K562 (cell line): ENCODE measurements around the gene ZNF837. TPM values are rescaled to one million over a fixed set of nuclear protein-coding genes. Genes with fewer than 3 reads are reported as not detected.
A peak's percentile ranks its signal among the peaks of the same experiment; 100 is the strongest.

Source experiments
- ATAC-seq: fragments of 200-7000 bp; cut with Tn5 transposase; 3 replicates; pipeline ENCODE4 v1.9.1; 2020; ENCODE audit warnings: moderate library complexity
- BruUV-seq: library from RNA; stranded (reverse); fragments of 400-500 nt; replicated peaks from 2 replicates; lab custom pipeline; 2021; lab: Mats Ljungman, UMichigan
- CTCF ChIA-PET: fragments of 300-600 bp; formaldehyde crosslinking; extraction: SDS; loops from one replicate; lab custom pipeline; 2021; ENCODE audit warnings: low intra/inter-chr PET ratio; lab: Yijun Ruan, JAX
- POLR2A ChIA-PET: fragments of 300-600, 350-650 bp; sonication (Branson Sonifier 250); formaldehyde crosslinking; extraction: SDS; loops from one replicate; lab custom pipeline; 2021; ENCODE audit warnings: antibody characterized with exemption, inconsistent platforms; lab: Yijun Ruan, JAX
- DNase-seq, 4 experiments: peaks; one replicate each; pipeline versions ENCODE4 v3.0.0 to v3.0.0-alpha.2; 2011 to 2018; ENCODE audit warnings: low spot score in 3 of 4, mixed read lengths in 3 of 4; ENCODE audit errors: extremely low read depth in 1 of 4
- FAIRE-seq: peaks from 2 replicates; lab custom pipeline; 2011; peaks lifted over from hg19 to GRCh38; lab: Jason Lieb, UNC
- H2AFZ ChIP-seq: 2 replicates; pipeline ENCODE4 v1.6.0; 2011; ENCODE audit warnings: low read depth, low read length, control low read depth, inconsistent platforms
- H3K27ac ChIP-seq: fragments of 200-600 bp; 3 replicates; pipeline ENCODE4 v1.8.0; 2011; ENCODE audit warnings: low read depth, mild to moderate bottlenecking, control low read depth, inconsistent platforms, low read length, moderate library complexity, mixed read lengths; ENCODE audit errors: extremely low read depth
- H3K27me3 ChIP-seq, 2 experiments: fragments of 300-600 bp in 1 of 2; 2 replicates in 1 of 2; 3 replicates in 1 of 2; pipeline versions ENCODE4 v1.6.0 to v1.8.0; 2011; ENCODE audit warnings: inconsistent platforms in 2 of 2, low read length in 2 of 2, mild to moderate bottlenecking in 1 of 2, mixed read lengths in 1 of 2, moderate library complexity in 1 of 2; ENCODE audit not compliant: control insufficient read depth in 2 of 2, insufficient read depth in 2 of 2
- H3K36me3 ChIP-seq: fragments of 300-600 bp; 3 replicates; pipeline ENCODE4 v1.8.0; 2011; ENCODE audit warnings: mild to moderate bottlenecking, low read length, inconsistent platforms; ENCODE audit not compliant: control insufficient read depth, insufficient read depth
- H3K4me1 ChIP-seq, 2 experiments: fragments of 200-600 bp in 1 of 2; replicated peaks in 1 of 2; 2 replicates in 1 of 2; 3 replicates in 1 of 2; pipeline versions ENCODE4 v1.5.1 to v1.8.0; 2011; ENCODE audit warnings: inconsistent platforms in 2 of 2, low read length in 2 of 2, mild to moderate bottlenecking in 1 of 2, mixed read lengths in 1 of 2, moderate library complexity in 1 of 2; ENCODE audit not compliant: control insufficient read depth in 2 of 2, insufficient read depth in 2 of 2
- H3K4me2 ChIP-seq: 2 replicates; pipeline ENCODE4 v1.6.1; 2011; ENCODE audit warnings: low read length, control low read depth, inconsistent platforms, mixed read lengths; ENCODE audit not compliant: insufficient read depth
- H3K4me3 ChIP-seq: fragments of 200-600 bp; sonication (generic), shearing (Covaris generic); 2 replicates; pipeline ENCODE4 v1.5.1; 2016; ENCODE audit warnings: control low read depth, inconsistent platforms
- H3K79me2 ChIP-seq: fragments of 200-600 bp; 3 replicates; pipeline ENCODE4 v1.8.0; 2011; ENCODE audit warnings: low read length, inconsistent platforms; ENCODE audit not compliant: control insufficient read depth, insufficient read depth
- H3K9ac ChIP-seq, 2 experiments: 2 replicates each; pipeline versions ENCODE4 v1.6.0 to v1.6.1; 2011; ENCODE audit warnings: low read depth in 2 of 2, low read length in 2 of 2, control low read depth in 1 of 2, inconsistent platforms in 1 of 2, mild to moderate bottlenecking in 1 of 2, mixed read lengths in 1 of 2; ENCODE audit not compliant: insufficient read depth in 1 of 2
- H3K9me1 ChIP-seq: one replicate; pipeline ENCODE4 v1.6.0; 2011; ENCODE audit warnings: inconsistent platforms, mild to moderate bottlenecking, low read length, moderate library complexity; ENCODE audit not compliant: control insufficient read depth, insufficient read depth
- H3K9me3 ChIP-seq: replicated peaks from 2 replicates; pipeline ENCODE4 v1.5.1; 2011; ENCODE audit warnings: low read depth, low read length, inconsistent platforms; ENCODE audit not compliant: control insufficient read depth, insufficient read depth
- H4K20me1 ChIP-seq: replicated peaks from 2 replicates; pipeline ENCODE4 v1.6.1; 2011; ENCODE audit warnings: low read length, inconsistent platforms, mixed read lengths; ENCODE audit not compliant: control insufficient read depth, insufficient read depth
- ATF3 ChIP-seq, 2 experiments: fragments of 450-650 bp in 1 of 2; sonication (generic) in 1 of 2; formaldehyde crosslinking in 1 of 2; IDR thresholded peaks in 1 of 2; conservative IDR thresholded peaks in 1 of 2; 2 replicates each; pipeline versions ENCODE4 v1.6.1 to v1.8.1; 2016 to 2023; ENCODE audit warnings: mild to moderate bottlenecking in 2 of 2, moderate library complexity in 2 of 2, inconsistent platforms in 1 of 2, missing genetic modification reagents in 1 of 2
- PRDM10 ChIP-seq: fragments of 450-650 bp; IDR thresholded peaks from 2 replicates; pipeline ENCODE4 v1.6.1; 2018; ENCODE audit not compliant: partially characterized antibody
- RAD51 ChIP-seq: fragments of 450-650 bp; IDR thresholded peaks from 2 replicates; pipeline ENCODE4 v1.7.1; 2016; ENCODE audit warnings: low read depth, mild to moderate bottlenecking, borderline replicate concordance
- ZNF707 ChIP-seq: fragments of 250-450 bp; sonication (Bioruptor Pico); conservative IDR thresholded peaks from 2 replicates; pipeline ENCODE4 v1.8.0; 2022; ENCODE audit warnings: inconsistent platforms, mild to moderate bottlenecking, moderate library complexity
- in situ Hi-C: fragments of 300-500 bp; cut with MboI; formaldehyde crosslinking; loops from 4 replicates; pipeline ENCODE4 v1.15.0; 2018; ENCODE audit warnings: inconsistent platforms, mixed read lengths
- intact Hi-C: fragments of 100-400 bp; cut with micrococcal nuclease; formaldehyde crosslinking; loops from 2 replicates; pipeline ENCODE4 v1.14.2; 2022
- polyA plus RNA-seq, 8 experiments: library from polyadenylated mRNA; depleted of rRNA in 4 of 8; stranded (reverse) in 5 of 8; unstranded in 3 of 8; fragments of >200 nt; fragmentation: Nextera tagmentation in 2 of 8; fragmentation: Illumina TruSeq in 1 of 8; extraction: Ambion mirVana in 2 of 8; extraction: Trizol in 1 of 8; gene quantifications; 2 replicates each; pipeline versions ENCODE4 v1.2.1 to v1.2.3, GENCODE V29; 2011 to 2014; ENCODE audit warnings: inconsistent platforms in 1 of 8, missing spikeins in 1 of 8
- total RNA-seq, 7 experiments: library from RNA; depleted of rRNA in 6 of 7; stranded (reverse); fragments of >200 nt in 6 of 7; fragmentation: Illumina TruSeq in 2 of 7; extraction: Trizol in 2 of 7; gene quantifications; 2 replicates each; pipeline versions ENCODE4 v1.2.1 to v1.2.3, GENCODE V29; 2011 to 2021; ENCODE audit warnings: low replicate concordance in 1 of 7

The ZNF837 gene
- total and polyA plus RNA-seq, 9 of the 15 experiments (the other 6 are each of a cell fraction or from before 2014, with no cell fraction given): 0.11 to 2.1 (median 0.57) TPM; not detected in 4

- TF ChIP-seq ATF3 (IDR thresholded peaks at IDR 0.05): no peak
- TF ChIP-seq ATF3 (CRISPR knock-in tag; conservative IDR thresholded peaks at IDR 0.05): no peak; the same call in 1 of the 2 replicates
Measured at GRCh38 chr19:58380662-58381459, at the start of gene ZNF837 (continued).

- H3K79me2 ChIP-seq: no peaks in the 10 kb centered on the region
- intact Hi-C loops: no loop called here
- peaks cover 2% of the 10 kb centered on the region; the same call in 1 of the 3 replicates for H3K36me3 ChIP-seq
- no peaks in the 10 kb centered on the region for H4K20me1 ChIP-seq
- POLR2A ChIA-PET: interaction anchor here (1.1 to 1.8 kb wide), 2 partner anchors 20 to 23 kb away, joined by 3 to 7 read pairs; partner anchors contain the start of gene ZNF584
- no peaks in the 10 kb centered on the region for H3K9me1 ChIP-seq
- no peak overlapping the region for H3K4me2 ChIP-seq
- no peak for DNase-seq
- CTCF ChIA-PET: no interaction called here
- peak; percentile 62 for FAIRE-seq
- BruUV-seq: no TSS peak
- H3K27ac ChIP-seq: no peak overlapping the region
- ATAC-seq: no peak
- H3K9ac ChIP-seq: no peak overlapping the region
- in situ Hi-C loops: no loop called here
- no peak overlapping the region for H3K4me3 ChIP-seq
- TF ChIP-seq RAD51 (no peak), ZNF707 (CRISPR knock-in tag) (no peak), PRDM10 (no peak)
- H3K9me3 ChIP-seq: peaks cover 10% of the 10 kb centered on the region
- no peaks in the 10 kb centered on the region for H3K4me1 ChIP-seq
- H2AFZ ChIP-seq: no peak overlapping the region
- no peaks in the 10 kb centered on the region for H3K27me3 ChIP-seq
Measured at GRCh38 chr19:58429745-58430144, 48.9 kb upstream of the ZNF837 start.
